HG02763 (cell line): ENCODE results near the gene IPO11.
A peak's percentile ranks its signal among the peaks of the same experiment; 100 is the strongest.
"Not testable (repeated sequence)": the region's sequence is repeated elsewhere in the genome, so short reads cannot be mapped to it uniquely, and the experiment has no call there.

Source experiments
- ATAC-seq: cut with Tn5 transposase; IDR thresholded peaks from one replicate; pipeline ENCODE4 v1.9.1; 2021; ENCODE audit warnings: mild to moderate bottlenecking, moderate library complexity; ENCODE audit not compliant: unreplicated experiment

Gene IPO11

DNA sequence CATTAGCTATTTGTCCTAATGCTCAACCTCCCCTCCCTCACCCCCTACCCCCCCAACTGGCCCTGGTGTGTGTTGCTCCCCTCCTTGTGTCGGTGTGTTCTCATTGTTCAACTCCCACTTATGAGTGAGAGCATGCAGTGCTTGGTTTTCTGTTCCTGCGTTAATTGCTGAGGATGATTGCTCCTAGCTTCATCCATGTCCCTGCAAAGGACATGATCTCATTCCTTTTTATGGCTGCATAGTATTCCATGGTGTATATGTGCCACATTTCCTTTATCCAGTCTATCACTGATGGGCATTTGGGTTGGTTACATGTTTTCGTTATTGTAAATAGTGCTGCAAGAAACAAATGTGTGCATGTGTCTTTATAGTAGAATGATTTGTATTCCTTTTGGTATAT is 153.2 kb downstream of the IPO11 start:
- ATAC-seq: not testable (repeated sequence)

- no peak for ATAC-seq
Measured at GRCh38 chr5:62568143-62568542, 155.6 kb downstream of the IPO11 start.

DNA sequence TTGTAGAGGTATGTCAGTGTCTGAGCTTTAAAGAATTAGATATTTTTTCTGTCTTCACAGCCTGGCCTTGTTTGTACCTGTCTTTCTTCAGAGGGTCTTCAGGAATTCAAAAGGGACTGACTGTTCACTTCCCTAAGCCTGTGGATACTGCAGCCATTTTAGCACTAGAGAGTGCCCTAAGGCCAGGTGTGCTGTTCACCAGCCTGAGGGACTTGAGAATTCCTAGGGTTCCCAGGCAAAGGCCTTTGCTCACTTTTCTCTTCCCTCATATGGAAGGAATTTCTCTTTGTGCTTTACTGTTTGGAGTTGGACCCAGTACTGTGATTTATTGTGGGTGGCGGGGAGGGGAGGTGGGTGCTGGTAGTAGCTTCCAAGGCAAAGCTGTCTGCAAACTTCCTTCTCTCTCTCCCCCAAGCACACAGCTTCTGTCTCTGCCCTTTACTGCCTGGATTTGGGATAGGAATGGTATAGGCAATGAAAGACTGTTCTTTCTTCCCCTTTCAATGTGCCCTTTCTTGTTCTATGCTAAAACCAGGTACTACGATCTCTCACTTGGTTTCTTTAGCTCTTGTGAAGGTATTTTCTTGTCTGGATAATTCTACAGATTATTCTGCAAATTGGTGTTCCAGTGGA is 156.4 kb downstream of the IPO11 start:
- no peak for ATAC-seq

- ATAC-seq: no peak
Measured at GRCh38 chr5:62569470-62569869, 156.9 kb downstream of the IPO11 start.

DNA sequence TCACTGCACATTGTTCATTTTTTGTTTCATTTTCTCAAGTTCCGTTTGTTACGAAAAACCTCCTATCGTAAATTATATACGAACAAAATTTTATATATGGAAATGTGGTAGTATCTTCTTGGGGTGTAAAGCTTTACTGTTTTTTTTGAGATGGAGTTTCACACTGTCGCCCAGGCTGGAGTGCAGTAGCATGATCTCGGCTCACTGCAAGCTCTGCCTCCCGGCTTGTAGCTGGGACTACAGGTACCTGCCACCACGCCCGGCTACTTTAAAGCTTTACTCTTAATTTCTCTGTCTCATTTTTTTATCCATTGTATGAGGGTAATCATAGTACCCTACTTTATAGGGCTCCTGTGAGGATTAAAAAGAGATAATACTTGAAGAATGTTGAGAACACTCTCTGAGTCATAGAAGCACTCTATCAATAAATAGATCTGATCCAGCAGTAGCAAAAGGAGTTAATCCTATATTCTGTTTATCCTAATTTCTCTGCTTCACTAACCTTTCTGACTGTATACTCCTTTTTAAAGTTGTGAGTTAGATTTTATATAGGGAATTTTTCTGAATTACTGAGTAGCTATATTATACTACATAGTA is 160.5 kb downstream of the IPO11 start:
- no peak for ATAC-seq

- ATAC-seq: no peak
Measured at GRCh38 chr5:62574599-62574998, 162.0 kb downstream of the IPO11 start.

GRCh38 chr5:62575066-62575465 is 162.5 kb downstream of the IPO11 start:
- ATAC-seq: no peak

DNA sequence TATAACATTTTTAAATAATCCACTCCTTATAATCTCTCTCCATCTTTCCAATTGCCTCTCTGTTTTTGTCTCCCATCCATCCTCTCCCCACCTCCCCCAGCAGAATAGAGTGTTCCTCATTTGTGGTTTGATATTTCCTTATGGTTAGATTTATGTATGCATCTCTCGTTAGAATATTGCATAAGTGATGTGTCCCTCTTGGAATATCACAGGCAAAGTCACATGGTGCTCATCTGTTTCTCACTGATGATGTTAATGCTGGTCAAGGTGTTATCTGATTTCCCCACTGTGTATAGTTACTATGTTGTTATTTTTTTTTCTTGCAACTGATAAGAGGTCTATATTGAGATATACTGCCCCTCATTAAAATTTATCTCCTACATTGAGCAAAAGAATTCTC is 162.9 kb downstream of the IPO11 start:
- ATAC-seq: no peak

GRCh38 chr5:62576570-62577170 is 164.1 kb downstream of the IPO11 start:
- no peak for ATAC-seq

GRCh38 chr5:62577488-62577887 is 164.9 kb downstream of the IPO11 start:
- ATAC-seq: no peak

DNA sequence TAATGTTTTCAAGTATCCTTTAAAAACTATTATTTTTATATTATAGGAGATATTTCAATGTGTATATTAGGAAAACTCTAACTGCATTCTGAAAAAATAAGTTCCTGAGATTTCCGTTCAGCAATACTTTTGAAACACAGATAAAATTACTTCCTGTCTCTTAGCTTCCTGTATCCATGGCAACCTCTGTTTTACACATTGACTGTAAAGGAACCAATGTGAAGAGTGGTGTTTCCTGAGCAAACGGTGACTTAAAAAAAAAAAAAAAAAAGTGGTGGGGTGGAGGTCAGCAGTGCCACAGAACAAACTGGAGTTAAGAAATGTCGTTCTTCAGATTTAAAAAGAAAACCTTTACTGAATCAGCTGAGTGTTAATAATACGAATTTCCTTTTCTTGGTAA is 166.0 kb downstream of the IPO11 start, which contains the start of gene LRRC70:
Gene LRRC70 (plus strand): TSS at position 280 of the 400 bp plus-strand sequence. CDS start 620 bp downstream, outside the sequence.
- peak; percentile 91 for ATAC-seq

GRCh38 chr5:62579761-62580160 is 167.2 kb downstream of the IPO11 start:
- ATAC-seq: no peak

DNA sequence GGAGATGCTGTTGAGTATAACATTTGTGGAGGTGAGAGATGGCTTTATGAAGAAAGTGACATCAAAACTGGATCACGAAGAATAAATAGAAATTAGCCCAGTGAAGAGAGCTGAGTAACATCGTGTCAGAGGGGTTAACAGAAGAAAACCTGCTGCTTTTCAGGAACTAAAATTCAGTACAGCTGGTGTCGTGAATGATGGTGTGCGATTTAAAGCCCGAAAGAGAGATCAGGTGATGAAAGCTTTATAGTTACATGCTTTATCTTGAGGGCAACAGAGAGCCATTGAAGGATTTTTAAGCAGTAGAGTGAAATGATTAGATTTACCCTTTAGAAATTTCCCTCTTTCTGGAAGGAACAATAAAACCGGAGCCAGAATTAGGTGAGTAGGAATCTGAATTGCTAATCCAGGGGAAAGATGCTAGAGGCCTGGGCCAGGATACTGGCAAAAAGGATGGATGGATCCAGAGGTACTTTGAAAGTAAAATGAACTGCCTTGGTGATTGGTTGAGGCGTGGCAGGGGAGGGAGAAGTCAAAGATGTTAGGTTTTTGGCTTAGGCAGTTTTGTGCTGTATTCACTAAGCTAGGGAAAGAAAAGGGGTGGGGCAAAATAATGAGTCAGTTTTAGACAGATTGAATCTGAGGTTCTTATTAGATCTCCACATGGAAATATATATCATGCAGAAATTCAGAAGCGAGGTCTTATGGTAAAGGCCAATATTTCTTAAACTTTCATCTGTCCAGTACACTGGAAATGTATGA is 169.5 kb downstream of the IPO11 start:
- ATAC-seq: no peak

- ATAC-seq: no peak
Measured at GRCh38 chr5:62584391-62584790, 171.8 kb downstream of the IPO11 start.

- no peak for ATAC-seq
Measured at GRCh38 chr5:62585306-62585705, 172.7 kb downstream of the IPO11 start.

- no peak for ATAC-seq
Measured at GRCh38 chr5:62585751-62586150, 173.2 kb downstream of the IPO11 start.

GRCh38 chr5:62587737-62588136 is 175.2 kb downstream of the IPO11 start:
- no peak for ATAC-seq

DNA sequence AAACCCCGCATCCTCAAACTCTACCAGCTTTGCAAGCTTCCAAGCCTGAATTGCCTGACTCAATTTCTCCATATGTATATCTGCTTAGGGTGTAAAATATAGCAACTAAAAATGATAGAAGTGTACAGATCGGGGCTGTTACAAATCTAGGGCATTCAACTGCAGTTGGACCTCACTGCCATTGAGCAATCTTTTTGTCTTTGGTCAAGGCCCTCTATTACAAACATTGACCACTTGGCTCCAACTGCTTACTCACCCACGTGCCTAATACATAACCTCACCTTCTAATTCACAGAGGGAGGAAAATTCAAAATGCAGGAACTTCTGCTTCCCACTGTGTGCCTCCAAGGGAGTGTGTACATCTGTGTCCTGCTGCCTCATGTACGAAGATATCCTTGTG is 176.1 kb downstream of the IPO11 start:
- ATAC-seq: no peak

GRCh38 chr5:62589504-62589903 is 176.9 kb downstream of the IPO11 start:
- no peak for ATAC-seq

GRCh38 chr5:62590387-62590786 is 177.8 kb downstream of the IPO11 start:
- ATAC-seq: no peak

DNA sequence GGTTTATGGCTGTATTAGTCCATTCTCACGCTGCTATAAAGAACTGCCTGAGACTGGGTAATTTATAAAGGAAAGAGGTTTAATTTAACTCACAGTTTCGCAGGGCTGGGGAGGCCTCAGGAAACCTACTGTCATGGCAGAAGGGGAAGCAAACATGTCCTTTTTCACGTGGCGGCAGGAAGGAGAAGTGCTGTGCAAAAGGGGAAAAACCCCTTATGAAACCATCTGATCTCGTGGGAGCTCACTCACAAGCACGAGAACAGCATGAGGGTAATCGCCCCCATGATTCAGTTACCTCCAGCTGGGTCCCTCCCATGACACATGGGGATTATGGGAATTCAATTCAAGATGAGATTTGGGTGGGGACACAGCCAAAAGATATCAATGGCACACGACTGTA is 180.0 kb downstream of the IPO11 start:
- ATAC-seq: no peak

- no peak for ATAC-seq
Measured at GRCh38 chr5:62593331-62593730, 180.8 kb downstream of the IPO11 start.
